HAP-1 (cell line): ENCODE results near the gene LYPD3.
"Not testable (repeated sequence)": the region's sequence is repeated elsewhere in the genome, so short reads cannot be mapped to it uniquely, and the experiment has no call there.

ENCODE experiments used
- DNase-seq, 2 experiments: peaks; one replicate each; pipeline ENCODE4 v3.0.0-alpha.2; 2016 to 2020; ENCODE audit warnings: low spot score in 2 of 2
- H3K27me3 ChIP-seq: fragments of 250-450 bp; sonication (Bioruptor Pico); 2 replicates; pipeline ENCODE4 v1.5.1; 2020; ENCODE audit warnings: low read depth, mild to moderate bottlenecking, moderate library complexity
- H3K36me3 ChIP-seq: fragments of 250-450 bp; sonication (Bioruptor Pico); replicated peaks from 2 replicates; pipeline ENCODE4 v1.5.1; 2020; ENCODE audit warnings: mild to moderate bottlenecking
- H3K4me1 ChIP-seq: fragments of 250-450 bp; sonication (Bioruptor Pico); 2 replicates; pipeline ENCODE4 v1.5.1; 2020; ENCODE audit warnings: mild to moderate bottlenecking
- H3K4me3 ChIP-seq: fragments of 250-450 bp; sonication (Bioruptor Pico); 2 replicates; pipeline ENCODE4 v1.5.1; 2020; ENCODE audit warnings: mild to moderate bottlenecking, moderate library complexity
- H3K9me3 ChIP-seq: fragments of 250-450 bp; sonication (Bioruptor Pico); 2 replicates; pipeline ENCODE4 v1.5.1; 2020; ENCODE audit warnings: mild to moderate bottlenecking, moderate library complexity
- in situ Hi-C: fragments of 300-500 bp; cut with MboI; formaldehyde crosslinking; loops from 3 replicates; pipeline ENCODE4 v1.14.3; 2020; ENCODE audit warnings: low sequenced_read_pairs, inconsistent platforms, mixed read lengths

LYPD3 gene

GRCh38 chr19:43445426-43445825, 20.0 kb downstream of the LYPD3 start:
- in situ Hi-C loops, result loop anchor here (5.0 to 25.0 kb wide), 3 partner anchors 77 to 209 kb away; no protein-coding TSS in a partner anchor
- 0 out of 2 replicates have a peak, but pooled peaks cover 2% of the 10 kb centered on the region for H3K9me3 ChIP-seq
- no peaks in the 10 kb centered on the region for H3K36me3 ChIP-seq
- no peaks in the 10 kb centered on the region for H3K27me3 ChIP-seq
- H3K4me3 ChIP-seq, result no peak overlapping the region
- DNase-seq, result no peak
- H3K4me1 ChIP-seq, result peaks cover 4% of the 10 kb centered on the region; the same call in 1 of the 2 replicates

DNA sequence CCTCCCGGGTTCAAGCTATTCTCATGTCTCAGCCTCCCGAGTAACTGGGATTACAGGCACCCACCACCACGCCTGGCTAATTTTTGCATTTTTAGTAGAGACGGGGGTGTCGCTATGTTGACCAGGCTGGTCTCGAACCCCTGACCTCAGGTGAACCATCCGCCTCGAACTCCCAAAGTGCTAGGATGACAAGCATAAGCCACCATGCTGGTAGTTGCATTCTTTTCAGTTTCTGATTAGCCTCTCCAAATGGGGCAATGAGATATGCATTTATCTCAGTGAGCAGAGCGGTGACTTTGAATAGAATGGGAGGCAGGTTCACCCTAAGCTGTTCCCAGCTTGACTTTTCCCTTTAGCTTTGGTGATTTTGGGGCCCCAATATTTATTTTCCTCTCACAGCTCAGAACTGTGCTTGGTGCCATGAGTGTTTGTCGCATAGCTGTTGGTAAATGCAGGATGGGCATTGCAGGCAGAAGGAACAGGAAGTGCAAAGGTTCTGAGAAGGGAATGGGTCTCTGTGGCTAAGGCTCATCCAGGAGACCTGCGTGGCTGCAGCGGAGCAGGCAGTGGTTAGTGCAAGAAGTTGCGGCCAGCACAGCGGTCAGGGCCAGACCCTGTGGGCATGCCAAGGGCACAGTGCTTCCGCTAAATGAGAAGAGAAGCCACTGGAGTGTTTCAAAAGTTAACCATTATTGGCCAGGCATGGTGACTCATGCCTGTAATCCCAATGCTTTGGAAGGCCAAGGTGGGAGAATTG, 20.7 kb downstream of the LYPD3 start:
- no peak for DNase-seq
- in situ Hi-C loops, result loop anchor here (5.0 to 25.0 kb wide), 4 partner anchors 78 to 210 kb away; no protein-coding TSS in a partner anchor
- peaks cover 4% of the 10 kb centered on the region; the same call in 1 of the 2 replicates for H3K4me1 ChIP-seq

DNA sequence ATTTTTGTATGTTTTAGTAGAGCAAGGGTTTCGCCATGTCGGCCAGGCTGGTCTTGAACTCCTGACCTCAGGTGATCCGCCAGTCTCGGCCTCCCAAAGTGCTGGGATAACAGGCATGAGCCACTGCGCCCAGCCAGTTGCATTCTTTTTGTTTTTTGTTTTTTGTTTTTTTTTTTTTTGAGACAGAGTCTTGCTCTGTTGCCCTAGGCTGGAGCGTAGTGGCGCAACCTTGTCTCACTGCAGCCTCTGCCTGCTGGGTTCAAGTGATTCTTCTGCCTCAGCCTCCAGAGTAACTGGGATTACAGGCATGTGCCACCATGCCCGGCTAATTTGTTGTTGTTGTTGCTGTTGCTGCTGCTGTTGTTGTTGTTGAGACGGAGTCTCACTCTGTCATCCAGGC, 21.3 kb downstream of the LYPD3 start:
- in situ Hi-C loops, result loop anchor here (5.0 to 25.0 kb wide), 3 partner anchors 148 to 211 kb away; no protein-coding TSS in a partner anchor
- H3K4me3 ChIP-seq, H3K27me3 ChIP-seq, H3K4me1 ChIP-seq, H3K9me3 ChIP-seq, DNase-seq, H3K36me3 ChIP-seq: not testable (repeated sequence)

More for the DNA sequence above, 20.7 kb downstream of the LYPD3 start:
- 0 out of 2 replicates have a peak, but pooled peaks cover 2% of the 10 kb centered on the region for H3K9me3 ChIP-seq
- no peak overlapping the region for H3K4me3 ChIP-seq
- no peaks in the 10 kb centered on the region for H3K27me3 ChIP-seq
- H3K36me3 ChIP-seq, result no peaks in the 10 kb centered on the region

DNA sequence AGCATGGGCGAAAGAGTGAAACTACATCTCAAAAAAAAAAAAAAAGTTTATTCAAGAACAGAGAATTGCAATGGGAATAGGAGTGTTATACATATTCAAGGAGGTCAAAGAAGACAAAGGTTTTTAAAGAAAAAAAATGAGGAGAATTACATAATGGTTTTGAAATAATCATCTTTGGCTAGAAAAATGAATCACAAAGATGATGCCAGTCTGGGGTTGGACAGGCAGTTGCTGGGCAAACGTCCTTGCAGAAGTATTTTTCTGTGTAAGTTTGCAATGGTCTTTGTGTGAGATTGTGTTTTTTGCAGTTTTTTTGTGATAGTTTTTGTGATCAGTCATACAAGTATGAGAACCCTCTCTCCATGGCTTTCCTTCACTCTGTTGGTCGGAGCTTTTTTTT, 23.7 kb downstream of the LYPD3 start:
- H3K36me3 ChIP-seq, result no peaks in the 10 kb centered on the region
- in situ Hi-C loops, result loop anchor here (5.0 to 25.0 kb wide), 3 partner anchors 151 to 213 kb away; no protein-coding TSS in a partner anchor
- 0 out of 2 replicates have a peak, but pooled peaks cover 2% of the 10 kb centered on the region for H3K9me3 ChIP-seq
- H3K27me3 ChIP-seq, result no peaks in the 10 kb centered on the region
- peaks cover 4% of the 10 kb centered on the region; the same call in 1 of the 2 replicates for H3K4me1 ChIP-seq
- H3K4me3 ChIP-seq, result no peak overlapping the region
- DNase-seq, result no peak

GRCh38 chr19:43439709-43440063, 25.7 kb downstream of the LYPD3 start:
- 0 out of 2 replicates have a peak, but pooled peaks cover 2% of the 10 kb centered on the region for H3K9me3 ChIP-seq
- no peaks in the 10 kb centered on the region for H3K27me3 ChIP-seq
- no peaks in the 10 kb centered on the region for H3K36me3 ChIP-seq
- no peak overlapping the region for H3K4me3 ChIP-seq
- peaks cover 4% of the 10 kb centered on the region; the same call in 1 of the 2 replicates for H3K4me1 ChIP-seq
- in situ Hi-C loops, result loop anchor here (5.0 to 25.0 kb wide), 3 partner anchors 153 to 215 kb away; no protein-coding TSS in a partner anchor
- DNase-seq, result no peak

- in situ Hi-C loops, result loop anchor here (25.0 kb wide), 1 partner anchor 202 kb away; no protein-coding TSS in a partner anchor
- DNase-seq, result no peak
- no peaks in the 10 kb centered on the region for H3K27me3 ChIP-seq
- no peaks in the 10 kb centered on the region for H3K36me3 ChIP-seq
- H3K4me1 ChIP-seq, result peaks cover 4% of the 10 kb centered on the region; the same call in 1 of the 2 replicates
- H3K4me3 ChIP-seq, result no peak overlapping the region
- 0 out of 2 replicates have a peak, but pooled peaks cover 2% of the 10 kb centered on the region for H3K9me3 ChIP-seq
These were observed 26.2 kb downstream of the LYPD3 start for GRCh38 chr19:43439032-43439708.

DNA sequence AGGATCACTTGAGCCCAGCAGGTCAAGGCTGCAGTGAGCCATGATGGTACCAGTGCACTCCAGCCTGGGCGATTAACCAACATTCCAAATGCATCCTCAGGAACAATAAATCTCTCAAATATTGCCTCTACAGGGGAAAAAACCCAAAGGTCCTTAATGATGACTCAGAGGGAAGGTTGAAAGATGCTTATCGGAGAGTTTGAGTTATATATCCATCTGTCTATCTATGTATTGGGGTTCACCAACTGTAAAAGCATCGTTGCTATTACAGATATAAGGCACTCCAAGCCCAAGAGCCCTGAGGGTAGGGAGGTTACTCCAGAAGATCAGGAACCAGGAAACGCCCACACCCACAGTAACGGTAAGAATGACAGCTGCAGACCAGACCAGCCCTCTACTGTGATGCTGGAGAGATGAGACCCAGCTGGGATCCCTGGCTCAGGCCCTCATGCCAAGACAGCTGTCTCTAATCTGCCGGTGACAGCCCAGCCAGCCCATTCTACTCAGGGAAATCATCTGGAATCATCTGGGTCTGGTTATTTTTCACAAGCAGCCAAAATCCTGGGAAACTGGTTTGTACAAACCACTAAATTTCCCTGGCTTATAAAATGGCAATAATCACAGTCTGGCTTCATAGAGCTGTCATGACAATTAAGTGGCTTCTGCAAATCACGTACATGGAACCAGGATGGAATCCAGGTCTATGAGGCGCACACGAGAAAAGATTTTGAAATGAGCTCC, 26.9 kb downstream of the LYPD3 start:
- no peak for DNase-seq
- peaks cover 4% of the 10 kb centered on the region; the same call in 1 of the 2 replicates for H3K4me1 ChIP-seq
- H3K9me3 ChIP-seq, result 0 out of 2 replicates have a peak, but pooled peaks cover 2% of the 10 kb centered on the region
- in situ Hi-C loops, result loop anchor here (25.0 kb wide), 1 partner anchor 201 kb away; no protein-coding TSS in a partner anchor
- H3K27me3 ChIP-seq, result no peaks in the 10 kb centered on the region
- H3K4me3 ChIP-seq, result no peak overlapping the region
- no peaks in the 10 kb centered on the region for H3K36me3 ChIP-seq

DNA sequence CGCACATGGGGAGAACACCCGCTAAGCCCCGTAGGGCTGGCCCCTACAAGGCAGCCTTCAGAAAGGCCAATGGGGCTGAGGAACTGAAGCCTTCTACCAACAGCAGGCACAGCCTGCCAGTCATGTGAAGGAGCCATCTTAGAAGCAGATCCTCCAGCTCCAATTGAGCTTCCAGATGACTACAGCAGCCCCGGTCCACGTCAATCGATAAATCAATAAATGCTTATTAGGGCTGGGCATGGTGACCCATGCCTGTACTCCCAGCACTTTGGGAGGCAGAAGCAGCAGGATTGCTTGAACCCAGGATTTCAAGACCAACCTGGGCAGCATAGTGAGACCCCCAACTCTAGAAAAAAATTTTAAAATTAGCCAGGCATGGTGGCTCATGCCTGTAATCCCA, 27.7 kb downstream of the LYPD3 start:
- Histone ChIP-seq H3K9me3 (peaks cover 2% of the 10 kb centered on the region; the same call in 1 of the 2 replicates), H3K36me3 (no peaks in the 10 kb centered on the region), H3K4me1 (peaks cover 4% of the 10 kb centered on the region; the same call in 1 of the 2 replicates), H3K4me3 (no peak overlapping the region), H3K27me3 (no peaks in the 10 kb centered on the region)
- DNase-seq, result no peak
- in situ Hi-C loops, result loop anchor here (25.0 kb wide), 1 partner anchor 200 kb away; no protein-coding TSS in a partner anchor

GRCh38 chr19:43437284-43437683, 28.1 kb downstream of the LYPD3 start:
- not testable (repeated sequence) for H3K4me1 ChIP-seq, H3K9me3 ChIP-seq, H3K36me3 ChIP-seq, H3K27me3 ChIP-seq, DNase-seq, H3K4me3 ChIP-seq
- in situ Hi-C loops, result loop anchor here (25.0 kb wide), 1 partner anchor 200 kb away; no protein-coding TSS in a partner anchor

- in situ Hi-C loops, result loop anchor here (25.0 kb wide), 1 partner anchor 198 kb away; no protein-coding TSS in a partner anchor
- H3K36me3 ChIP-seq, result no peaks in the 10 kb centered on the region
- no peaks in the 10 kb centered on the region; the same call in 1 of the 2 replicates for H3K9me3 ChIP-seq
- H3K4me3 ChIP-seq, result no peak overlapping the region
- DNase-seq, result no peak
- H3K4me1 ChIP-seq, result no peaks in the 10 kb centered on the region
- no peaks in the 10 kb centered on the region for H3K27me3 ChIP-seq
These were observed 29.6 kb downstream of the LYPD3 start for GRCh38 chr19:43435775-43436174.

DNA sequence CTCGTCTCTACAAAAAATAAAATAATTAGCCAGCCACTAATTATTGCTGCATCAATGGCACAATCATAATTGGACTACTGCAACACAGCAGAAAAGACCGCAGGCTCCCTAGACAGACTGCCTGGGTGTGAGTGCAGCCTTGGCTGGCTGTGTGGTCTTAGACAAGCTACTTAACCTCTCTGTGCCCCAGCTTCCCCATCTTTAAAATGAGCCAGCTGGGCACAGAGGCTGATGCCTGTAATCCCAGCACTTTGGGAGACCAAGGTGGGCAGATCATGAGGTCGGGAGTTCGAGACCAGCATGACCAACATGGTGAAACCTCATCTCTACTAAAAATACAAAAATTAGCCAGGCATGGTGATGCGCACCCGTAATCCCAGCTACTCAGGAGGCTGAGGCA, 31.7 kb downstream of the LYPD3 start:
- H3K27me3 ChIP-seq, result no peaks in the 10 kb centered on the region
- H3K9me3 ChIP-seq, result no peaks in the 10 kb centered on the region; the same call in 1 of the 2 replicates
- H3K4me3 ChIP-seq, result no peak overlapping the region
- H3K4me1 ChIP-seq, result no peaks in the 10 kb centered on the region
- in situ Hi-C loops, result loop anchor here (25.0 kb wide), 1 partner anchor 196 kb away; no protein-coding TSS in a partner anchor
- no peaks in the 10 kb centered on the region for H3K36me3 ChIP-seq
- DNase-seq, result no peak

DNA sequence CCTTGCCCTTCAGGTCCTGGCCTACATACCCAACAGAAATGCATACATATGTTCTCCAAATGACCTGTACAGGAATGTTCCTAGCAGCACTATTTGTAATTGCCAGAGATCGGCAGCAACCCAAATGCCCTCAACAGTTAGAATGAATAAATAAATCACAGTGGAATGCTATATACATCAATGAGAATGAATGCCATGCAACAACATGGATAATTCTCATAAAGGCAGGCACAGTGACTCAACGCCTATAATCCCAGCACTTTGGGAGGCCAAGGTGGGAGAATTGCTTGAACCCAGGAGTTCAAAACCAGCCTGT, 32.1 kb downstream of the LYPD3 start:
- Histone ChIP-seq H3K4me1 (no peaks in the 10 kb centered on the region), H3K4me3 (no peak overlapping the region), H3K27me3 (no peaks in the 10 kb centered on the region), H3K9me3 (no peaks in the 10 kb centered on the region; the same call in 1 of the 2 replicates), H3K36me3 (no peaks in the 10 kb centered on the region)
- in situ Hi-C loops, result loop anchor here (25.0 kb wide), 1 partner anchor 196 kb away; no protein-coding TSS in a partner anchor
- no peak for DNase-seq

GRCh38 chr19:43430976-43431375, 34.4 kb downstream of the LYPD3 start:
- Histone ChIP-seq H3K4me3 (no peak overlapping the region), H3K27me3 (no peaks in the 10 kb centered on the region), H3K9me3 (no peaks in the 10 kb centered on the region; the same call in 1 of the 2 replicates), H3K4me1 (peaks cover 3% of the 10 kb centered on the region; the same call in 1 of the 2 replicates), H3K36me3 (no peaks in the 10 kb centered on the region)
- DNase-seq, result no peak
- in situ Hi-C loops, result loop anchor here (25.0 kb wide), 1 partner anchor 194 kb away; no protein-coding TSS in a partner anchor
